Measurements from ENCODE around the gene ABO.
"Not testable (repeated sequence)": the region's sequence is repeated elsewhere in the genome, so short reads cannot be mapped to it uniquely, and the experiment has no call there.

The ABO gene

DNA sequence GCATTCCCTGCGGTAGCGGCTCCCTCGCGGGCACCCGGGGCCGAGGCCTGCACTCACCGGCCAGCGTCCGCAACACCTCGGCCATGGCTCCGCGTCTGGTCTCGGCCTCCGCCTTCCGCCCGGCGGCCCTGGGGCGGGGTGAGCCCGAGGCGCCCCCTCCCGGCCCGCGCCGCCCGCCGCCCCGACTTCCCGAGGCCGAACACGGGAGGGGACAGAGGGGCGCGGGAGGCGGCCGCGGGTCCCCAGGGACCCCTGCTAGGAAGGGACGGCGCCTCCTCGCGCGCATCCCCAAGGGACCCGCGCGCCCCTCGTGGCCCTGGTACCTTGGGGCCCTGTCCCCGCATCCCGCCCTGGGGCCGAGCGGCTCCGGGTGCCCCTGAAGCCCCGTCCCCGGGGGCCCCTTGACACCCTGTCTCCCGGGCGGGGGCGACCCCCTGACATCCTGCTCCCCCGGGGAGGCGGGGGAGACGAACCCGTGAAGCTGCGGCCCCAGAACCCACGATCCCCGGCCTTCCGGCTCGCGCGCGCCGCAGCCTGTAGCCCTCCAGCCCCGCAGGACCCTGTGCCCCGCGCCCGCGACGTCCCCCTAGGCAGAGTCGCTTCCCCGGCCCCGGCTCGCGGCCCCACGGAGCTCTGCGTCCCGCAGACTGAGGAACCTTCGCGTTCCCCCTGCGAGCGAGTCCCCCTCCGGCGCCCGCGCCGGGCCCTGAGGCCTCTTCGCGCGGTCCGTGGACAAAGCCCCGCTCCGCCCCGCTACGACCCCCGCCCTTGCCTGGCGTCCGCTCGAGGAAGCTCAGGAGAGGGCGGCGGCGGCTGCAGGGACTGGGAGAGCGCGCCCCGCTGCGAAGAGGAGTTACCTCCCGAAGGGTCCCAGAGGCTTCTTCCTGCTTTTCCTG, at the start of gene ABO:
Gene ABO, minus strand, starts transcription at position 97 of the 896 bp plus-strand sequence.
- no peak for DNase-seq
- intact Hi-C loops (cut with DNase I), result no loop called here

DNA sequence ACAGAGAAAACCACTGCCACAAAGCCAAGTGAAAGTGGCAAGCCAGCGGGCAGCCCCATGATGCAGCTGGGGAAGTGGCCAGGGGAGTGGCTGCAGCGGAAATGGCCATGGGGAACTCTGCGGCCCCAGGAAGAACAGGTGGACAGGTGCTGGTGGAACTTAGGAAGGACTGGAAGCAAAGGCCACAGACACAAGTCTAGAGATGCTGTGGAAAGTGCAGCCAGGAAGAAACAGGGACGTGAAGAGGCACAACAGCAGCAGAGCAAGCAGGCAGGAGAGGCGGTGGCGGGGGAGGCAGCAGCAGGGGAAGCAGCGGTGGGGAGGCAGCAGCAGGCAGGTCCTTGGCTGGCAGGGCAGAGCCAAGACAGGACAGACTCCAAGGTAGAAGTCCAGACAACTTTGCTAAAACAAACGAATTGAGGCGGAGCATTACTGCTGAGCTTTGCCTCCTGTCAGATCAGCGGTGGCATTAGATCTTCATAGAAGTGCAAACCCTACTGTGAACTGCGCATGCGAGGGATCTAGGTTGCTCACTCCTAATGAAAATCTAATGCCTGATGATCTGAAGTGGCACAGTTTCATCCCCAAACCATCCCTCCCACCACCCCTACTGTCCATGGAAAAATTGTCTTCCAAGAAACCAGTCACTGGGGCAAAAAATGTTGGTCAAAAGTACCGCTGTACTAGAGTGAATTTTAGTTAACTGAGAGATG, 49.1 kb upstream of the ABO start:
- intact Hi-C loops (cut with DNase I), result no loop called here
- peak in 3 of 10 donors; percentile 10 to 45 (median 39) for DNase-seq

DNA sequence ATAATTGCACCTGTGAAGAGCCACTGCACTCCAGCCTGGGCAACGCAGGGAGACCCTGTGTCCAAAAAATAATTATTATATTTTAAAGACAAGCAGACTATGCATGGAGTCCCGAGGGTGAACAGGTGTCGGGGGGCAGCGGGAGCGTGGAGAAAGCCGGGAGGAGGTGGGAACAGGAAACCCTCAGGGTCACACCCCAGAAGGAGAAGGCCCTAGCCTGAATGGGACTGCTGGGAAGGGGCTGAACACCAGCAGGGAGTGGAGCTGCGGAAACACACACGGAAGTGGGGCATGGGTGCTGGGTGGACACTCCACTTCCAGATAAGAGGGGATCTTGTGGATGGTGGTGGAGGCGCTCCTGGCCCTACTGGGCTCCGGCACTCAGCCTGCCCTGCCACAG, 48.2 kb upstream of the ABO start:
- DNase-seq, result peak in 3 of 10 donors; percentile 20 to 57 (median 53)
- intact Hi-C loops (cut with DNase I), result no loop called here

DNA sequence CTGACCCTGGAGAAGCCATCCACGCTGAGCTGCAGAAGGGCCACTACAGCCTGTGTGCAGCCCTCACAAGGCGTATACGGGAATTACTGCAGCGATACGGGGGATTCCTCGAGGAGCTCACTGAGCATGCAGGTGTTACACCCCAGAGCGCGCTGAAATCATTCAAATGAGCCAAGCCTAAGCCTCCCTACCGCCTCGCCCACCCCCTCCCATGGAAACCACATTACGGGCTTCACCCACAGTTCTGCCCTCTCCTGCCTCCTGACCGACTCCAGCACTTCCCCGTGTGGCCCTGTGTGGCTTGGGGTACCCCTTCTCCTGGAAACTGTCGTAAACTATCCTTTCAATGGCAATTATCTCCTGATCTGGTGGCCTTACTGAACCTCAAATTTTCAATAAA, 47.7 kb upstream of the ABO start:
- intact Hi-C loops (cut with DNase I), result no loop called here
- peak in 3 of 10 donors; percentile 20 to 62 (median 32) for DNase-seq

DNA sequence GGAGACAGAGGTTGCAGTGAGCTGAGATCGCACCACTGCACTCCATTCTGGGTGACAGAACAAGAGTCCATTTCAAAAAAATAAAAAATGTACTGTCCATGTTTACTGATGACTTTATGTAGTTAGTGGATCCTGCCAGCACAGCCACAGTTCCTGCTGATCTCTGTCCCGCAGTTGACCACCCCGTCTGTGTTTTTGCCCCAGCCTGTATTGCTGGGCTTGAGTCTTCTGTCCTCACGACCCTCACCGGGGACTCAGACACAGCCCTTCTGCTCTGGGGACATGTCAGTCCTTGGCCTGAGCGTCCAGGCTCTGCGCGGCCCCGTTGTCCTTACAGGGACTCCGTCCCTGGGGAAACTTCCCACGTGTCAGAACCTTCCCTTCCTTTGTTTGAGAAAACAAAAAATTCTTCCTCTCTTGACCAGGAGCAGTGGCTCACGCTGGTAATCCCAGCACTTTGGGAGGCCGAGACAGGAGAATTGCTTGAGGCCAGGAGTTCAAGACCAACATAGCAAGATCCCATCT, 46.5 kb upstream of the ABO start:
- DNase-seq, result peak in 2 of 10 donors; percentile 42 to 64

DNA sequence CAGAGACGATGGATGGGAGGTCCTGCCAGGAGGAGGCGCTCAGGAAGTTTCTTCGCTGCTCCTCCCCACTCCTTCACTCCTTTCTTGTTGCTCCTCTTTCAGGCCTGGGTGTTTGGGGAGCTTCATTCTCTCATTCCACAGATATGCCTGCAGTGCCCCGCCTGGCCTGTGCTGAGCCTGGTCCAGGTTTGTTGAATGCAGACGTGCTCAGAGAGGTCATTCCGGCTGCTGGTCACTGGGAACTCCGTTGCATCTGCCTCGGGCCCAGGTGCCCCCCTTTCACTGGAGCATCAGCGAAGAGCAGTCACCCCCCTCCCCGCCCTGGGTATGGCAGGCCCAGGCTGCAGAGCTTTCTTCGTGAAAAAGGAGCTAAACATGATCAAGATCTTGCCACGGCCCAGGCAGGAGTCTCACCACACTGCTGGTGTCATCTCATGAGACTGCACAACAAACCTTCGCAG, 45.5 kb upstream of the ABO start:
- peak in 3 of 10 donors; percentile 49 to 74 (median 63) for DNase-seq
- intact Hi-C loops (cut with DNase I), result no loop called here

More for the DNA sequence above, 46.5 kb upstream of the ABO start:
- intact Hi-C loops (cut with DNase I), result no loop called here

DNA sequence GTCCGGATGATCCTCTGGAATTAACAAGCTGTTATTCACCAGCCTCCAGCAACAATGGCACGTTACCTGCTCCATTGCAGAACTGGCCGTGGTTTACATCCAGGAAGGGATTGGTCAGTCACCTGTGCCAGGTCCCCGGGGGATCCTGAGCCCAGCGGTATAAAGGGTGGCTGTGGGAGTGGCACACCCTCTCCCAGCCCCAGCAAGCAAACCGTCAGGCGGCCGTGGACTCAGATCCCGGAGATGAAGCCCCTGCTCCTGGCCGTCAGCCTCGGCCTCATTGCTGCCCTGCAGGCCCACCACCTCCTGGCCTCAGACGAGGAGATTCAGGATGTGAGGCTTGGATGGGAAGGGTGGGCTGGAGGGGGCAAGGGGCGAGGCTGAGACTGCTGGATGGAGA, 42.5 kb upstream of the ABO start:
- peak in 2 of 10 donors; percentile 45 to 60 for DNase-seq
- intact Hi-C loops (cut with DNase I), result not testable (repeated sequence)

DNA sequence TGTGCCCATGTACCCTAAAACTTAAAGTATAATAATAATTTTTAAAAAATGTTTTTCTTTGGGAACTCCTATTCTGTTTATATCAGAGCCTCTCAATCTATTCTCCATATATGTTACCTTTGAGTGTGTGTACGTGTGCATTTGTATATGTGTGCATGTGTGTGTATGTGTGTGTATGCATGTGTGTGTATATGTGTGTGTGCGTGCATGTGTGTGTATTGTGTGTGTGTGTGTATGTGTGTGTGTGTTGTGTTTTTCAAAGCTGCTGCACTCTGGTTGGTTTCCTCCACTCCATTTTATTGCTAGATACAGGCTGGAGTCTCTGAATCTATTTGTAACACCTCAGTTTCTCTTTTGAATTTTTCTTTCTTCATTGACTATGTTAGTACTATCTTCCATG, 41.0 kb upstream of the ABO start:
- intact Hi-C loops (cut with DNase I), result no loop called here
- no peak for DNase-seq

DNA sequence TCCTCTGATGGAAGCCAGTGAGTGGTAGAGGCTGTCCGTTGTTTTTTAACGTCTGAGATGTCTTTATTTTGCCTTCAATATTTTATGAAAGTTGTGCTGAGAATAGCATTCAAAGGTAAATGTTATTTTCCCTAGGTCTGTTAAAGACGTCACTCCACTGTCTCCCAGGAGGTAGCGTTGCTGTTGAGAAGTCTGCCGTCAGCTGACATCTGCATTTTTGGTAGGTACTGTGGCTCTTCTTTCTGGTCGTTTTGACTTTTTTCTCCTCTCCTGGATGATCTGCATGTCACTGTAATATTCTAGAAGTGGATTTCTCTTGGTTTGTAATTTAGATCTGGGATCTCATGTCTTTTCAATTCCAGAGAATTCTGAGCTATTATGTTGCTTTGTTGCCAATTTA, 34.6 kb upstream of the ABO start:
- intact Hi-C loops (cut with DNase I), result no loop called here

DNA sequence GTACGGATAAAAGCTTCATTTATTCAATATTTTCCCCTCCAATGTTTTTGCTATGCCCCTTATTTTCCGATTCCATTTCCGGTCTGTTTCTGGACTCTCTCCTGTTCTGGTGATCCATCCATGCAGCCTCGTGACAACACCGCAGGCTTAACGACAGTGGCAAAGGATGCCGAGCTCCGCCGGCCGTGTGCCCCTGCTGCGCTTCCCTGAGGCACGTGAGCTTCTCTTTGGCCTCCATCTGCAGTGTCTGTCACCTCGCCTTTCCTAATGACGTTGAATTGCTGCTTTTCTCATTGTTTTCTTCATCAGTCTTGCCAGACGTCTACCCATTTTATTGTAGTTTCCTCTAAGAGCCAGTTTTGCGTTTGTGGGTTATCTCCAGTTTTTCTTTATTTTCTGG, 32.3 kb upstream of the ABO start:
- DNase-seq, result peak in 2 of 10 donors; percentile 24 to 59
- intact Hi-C loops (cut with DNase I), result no loop called here

More for the DNA sequence above, 34.6 kb upstream of the ABO start:
- DNase-seq, result no peak

DNA sequence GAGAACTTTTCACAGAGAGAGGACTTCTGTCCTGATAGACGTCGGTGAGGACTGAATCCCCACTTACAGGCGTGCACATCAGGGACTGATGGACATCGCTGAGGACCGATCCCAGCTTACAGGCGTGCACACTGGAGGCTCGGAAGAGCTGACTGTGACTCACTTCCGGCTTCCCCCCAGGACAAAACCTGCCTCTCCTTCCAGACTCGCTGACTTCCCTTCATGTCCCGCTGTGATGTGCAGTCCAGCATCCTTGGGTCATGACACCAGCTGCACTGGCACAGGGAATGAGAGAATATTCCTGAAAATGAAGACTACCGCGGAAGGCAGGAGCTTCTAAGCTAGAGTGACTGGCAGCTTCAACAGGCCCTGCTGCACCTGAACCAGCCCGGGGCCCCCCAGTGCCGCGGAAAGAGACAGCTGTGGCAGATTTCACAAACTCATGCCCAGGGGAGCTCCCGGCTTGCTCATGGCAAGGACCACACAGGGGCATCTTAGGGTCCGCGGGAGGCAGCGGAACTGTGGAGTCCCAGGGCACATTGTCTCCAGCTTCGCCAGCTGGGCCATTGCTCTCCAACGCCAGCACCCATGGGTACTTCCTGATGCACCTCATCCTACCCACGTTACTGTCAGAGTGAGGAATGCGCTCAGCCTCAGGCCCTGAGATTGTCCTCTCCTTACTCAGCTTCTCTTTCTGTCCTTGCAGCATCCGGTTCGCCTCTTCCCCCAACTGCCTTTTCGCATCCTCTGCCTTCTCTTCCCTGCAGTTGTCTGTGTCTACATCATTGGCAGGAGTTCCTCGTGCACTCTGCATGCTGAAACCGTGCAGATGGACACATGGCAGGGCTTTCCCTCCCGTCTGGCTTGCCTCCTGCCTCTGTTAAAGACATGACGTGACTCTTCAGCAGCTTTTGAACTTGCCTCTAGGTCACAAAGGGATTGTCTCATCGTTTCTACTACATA, 31.5 kb upstream of the ABO start:
- peak in 4 of 10 donors; percentile 7 to 68 (median 38) for DNase-seq
- intact Hi-C loops (cut with DNase I), result no loop called here

DNA sequence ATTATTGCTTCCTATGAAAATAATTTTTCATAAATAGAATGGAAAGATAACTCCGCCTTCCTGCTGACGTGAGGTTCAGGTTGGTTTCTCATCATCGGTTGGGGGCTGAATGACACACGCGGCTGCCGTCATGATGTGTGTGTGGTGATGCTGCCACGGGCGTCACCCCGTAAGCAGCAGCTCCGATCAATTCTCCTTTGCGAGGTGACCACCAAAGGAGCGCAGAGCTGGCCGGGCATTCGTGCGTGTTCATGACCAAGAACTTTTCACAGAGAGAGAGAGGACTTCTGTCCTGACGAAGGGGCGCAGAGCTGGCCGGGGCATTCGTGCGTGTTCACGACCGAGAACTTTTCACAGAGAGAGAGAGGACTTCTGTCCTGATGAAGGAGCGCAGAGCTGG, 30.7 kb upstream of the ABO start:
- peak in 1 of 10 donors; percentile 17 for DNase-seq
- intact Hi-C loops (cut with DNase I), result no loop called here

DNA sequence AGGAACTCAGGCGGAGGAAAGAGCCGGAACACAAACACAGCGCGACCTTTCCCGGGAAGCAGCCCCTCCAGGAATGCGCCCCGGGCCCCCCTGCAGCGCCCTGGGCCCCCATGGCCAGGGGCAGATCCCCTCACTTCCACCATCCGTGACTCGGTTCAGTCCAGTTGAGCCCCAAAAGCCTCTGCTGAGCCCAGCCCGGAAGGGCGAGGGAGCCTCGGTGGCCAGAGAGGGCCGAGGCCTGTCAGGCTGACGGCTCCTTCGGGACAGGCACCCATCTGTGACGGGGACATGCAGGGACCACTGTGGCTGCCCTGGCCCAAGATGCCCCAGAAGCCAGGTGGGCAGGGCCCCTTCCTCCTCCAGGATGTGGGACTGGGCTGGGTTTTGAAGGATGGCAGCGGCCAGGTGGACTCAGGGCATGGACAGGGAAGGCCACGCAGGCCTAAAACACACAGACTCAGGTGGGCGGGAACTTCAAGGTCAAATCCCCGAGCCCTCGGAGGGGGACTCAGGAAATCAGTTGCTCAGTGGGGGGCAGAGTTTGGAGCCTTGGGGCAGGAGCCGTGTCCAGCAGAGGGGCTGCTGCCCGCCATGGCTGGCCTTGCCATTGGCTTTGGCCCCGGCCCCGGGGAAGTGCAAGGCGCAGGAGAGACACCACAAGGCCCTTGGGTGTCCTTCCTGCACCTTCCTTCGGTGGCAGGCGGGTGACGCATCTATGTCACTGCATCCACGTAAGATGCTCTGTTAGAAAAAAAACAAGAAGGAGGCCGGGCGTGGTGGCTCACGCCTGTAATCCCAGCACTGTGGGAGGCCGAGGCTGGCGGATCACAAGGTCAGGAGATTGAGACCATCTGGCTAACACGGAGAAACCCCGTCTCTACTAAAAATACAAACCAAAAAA, 29.7 kb upstream of the ABO start:
- intact Hi-C loops (cut with DNase I), result no loop called here
- DNase-seq, result peak in 1 of 10 donors; percentile 45

DNA sequence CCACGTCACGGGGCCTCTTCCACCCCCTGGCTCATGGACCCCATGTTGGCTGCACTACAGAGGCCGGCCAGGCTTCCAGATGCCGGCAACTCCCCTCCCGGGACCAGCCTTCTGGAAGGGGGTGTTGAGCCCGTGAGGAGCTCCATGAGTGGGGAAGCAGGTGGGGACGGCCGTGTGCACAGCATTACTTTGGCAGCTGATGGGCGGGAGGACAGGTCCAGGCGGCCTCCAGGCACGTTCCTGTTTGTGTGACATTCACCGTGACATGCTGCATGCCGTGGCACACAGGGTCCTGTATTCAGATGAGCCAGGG, 29.1 kb upstream of the ABO start:
- intact Hi-C loops (cut with DNase I), result no loop called here

DNA sequence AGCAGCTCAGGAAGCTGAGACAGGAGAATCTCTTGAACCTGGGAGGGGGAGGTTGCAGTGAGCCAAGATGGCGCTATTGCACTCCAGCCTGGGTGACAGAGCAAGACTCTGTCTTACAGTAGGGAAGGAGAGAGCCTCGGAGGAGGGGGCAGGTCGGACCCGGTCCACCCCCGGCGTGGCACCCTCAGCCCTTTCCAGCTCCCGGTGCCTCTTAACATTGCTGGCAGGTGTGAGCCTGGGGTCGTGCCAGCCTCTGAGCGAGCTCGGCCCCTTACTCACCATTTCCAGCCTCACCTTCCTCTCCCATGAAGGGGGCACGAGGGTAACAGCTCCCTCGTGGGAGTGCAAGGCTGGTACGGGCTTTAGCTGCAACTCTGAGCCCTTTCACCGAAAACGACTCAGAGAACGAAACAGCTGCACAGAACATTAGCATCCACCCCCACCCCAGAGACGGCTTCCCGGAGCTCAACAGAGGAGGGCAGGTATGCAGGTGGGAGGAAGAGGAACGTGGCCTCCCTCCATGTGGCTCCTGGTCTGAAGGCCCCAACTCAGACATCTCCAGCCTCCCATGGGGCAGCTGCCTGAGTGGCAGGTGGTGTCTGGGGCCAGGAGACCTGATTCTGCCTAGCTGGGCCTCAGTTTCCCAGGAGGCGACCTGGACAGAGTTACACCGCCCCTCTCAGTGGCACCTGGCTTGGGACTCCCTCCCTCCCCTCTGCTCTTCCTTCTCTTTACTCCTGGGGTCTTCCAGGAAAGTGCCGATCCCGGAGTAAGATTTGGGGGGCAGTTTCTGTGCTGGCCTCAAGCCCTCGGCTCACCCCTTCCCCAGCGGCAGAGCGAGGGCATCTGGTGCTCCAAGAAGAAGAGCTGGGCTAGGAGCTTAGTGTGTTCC, 28.5 kb upstream of the ABO start:
- no peak for DNase-seq
- intact Hi-C loops (cut with DNase I), result no loop called here

More for the DNA sequence above, 29.1 kb upstream of the ABO start:
- DNase-seq, result no peak

DNA sequence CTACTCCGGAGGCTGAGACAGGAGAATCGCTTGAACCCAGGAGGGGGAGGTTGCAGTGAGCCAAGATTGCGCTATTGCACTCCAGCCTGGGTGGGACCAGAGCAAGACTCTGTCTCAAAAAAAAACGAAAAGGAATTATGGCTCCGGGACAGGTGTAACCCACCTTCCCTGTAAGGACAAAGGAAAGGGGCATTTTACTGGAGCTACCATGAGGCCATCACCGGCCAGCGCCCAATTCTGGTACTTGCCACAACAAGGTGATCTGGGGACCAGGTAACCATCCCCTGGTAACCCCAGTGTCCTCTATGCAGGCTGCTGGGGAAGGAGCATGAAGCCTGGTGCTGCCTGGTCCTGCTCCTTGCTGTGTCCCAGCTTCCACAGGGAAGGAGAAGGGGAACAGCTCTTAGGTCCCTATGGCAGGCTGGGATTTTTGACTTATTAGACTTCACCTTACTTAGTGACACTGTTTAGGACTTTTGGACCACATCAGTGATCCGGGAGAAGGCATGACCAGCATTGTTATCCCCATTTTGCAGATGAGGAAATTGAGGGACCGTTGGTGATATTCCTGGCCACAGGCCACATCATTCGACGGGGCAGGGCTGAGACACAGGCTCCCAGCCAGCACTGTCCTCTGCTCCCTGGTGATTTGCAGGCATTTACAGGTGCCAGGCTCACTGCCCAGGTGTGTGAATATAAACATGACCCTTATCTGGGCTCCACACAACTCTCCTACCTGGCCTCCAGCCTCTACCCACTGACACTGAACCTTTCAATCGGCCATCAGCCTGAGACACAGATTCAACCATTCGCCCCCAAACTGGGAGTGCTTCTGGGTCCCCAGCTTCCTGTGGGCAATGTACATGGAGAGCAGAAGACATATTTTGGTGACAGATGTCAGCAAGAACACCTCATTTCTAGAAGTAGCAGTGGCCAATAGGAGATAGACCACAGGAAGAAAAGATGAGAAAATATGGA, 26.5 kb upstream of the ABO start:
- intact Hi-C loops (cut with DNase I), result no loop called here
- DNase-seq, result no peak

DNA sequence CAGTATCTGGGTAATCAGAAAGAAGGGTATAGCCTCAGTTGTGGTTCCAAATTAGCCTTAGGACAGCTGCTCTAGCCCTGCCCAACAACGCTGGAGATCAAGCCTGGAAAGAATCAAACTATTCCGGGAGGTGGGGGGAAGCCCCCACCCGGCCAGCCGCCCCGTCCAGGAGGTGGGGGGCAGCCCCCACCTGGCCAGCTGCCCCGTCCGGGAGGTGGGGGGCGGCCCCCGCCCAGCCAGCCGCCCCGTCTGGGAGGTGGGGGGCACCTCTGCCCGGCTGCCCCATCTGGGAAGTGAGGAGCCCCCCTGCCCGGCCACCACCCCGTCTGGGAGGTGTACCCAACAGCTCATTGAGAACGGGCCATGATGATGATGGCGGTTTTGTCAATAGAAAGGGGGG, 25.0 kb upstream of the ABO start:
- DNase-seq, result peak in 1 of 10 donors; percentile 50
- intact Hi-C loops (cut with DNase I), result not testable (repeated sequence)
